Spleen (tissue), 11 donors: ENCODE results near the gene STAC3. TPM values are rescaled to one million over a fixed set of nuclear protein-coding genes. Genes with fewer than 3 reads are reported as not detected.

ENCODE experiments used
- DNase-seq: peaks from one replicate; pipeline ENCODE4 v3.0.0-alpha.2; 2020
- H3K27ac ChIP-seq, 8 donors: fragments of 200-600 bp; sonication (generic) in 7 of 8; 1 replicate in 4 of 8; 2 replicates in 4 of 8; pipeline versions ENCODE4 v1.5.0 to v1.8.0; 2016 to 2021; ENCODE audit warnings: inconsistent platforms in 4 of 8, mild to moderate bottlenecking in 4 of 8, moderate library complexity in 1 of 8
- H3K27me3 ChIP-seq, 7 donors: fragments of 200-600 bp; sonication (generic) in 6 of 7; replicated peaks in 1 of 7; 1 replicate in 4 of 7; 2 replicates in 3 of 7; pipeline versions ENCODE4 v1.5.0 to v1.8.0; 2016 to 2021; ENCODE audit warnings: inconsistent platforms in 3 of 7, mild to moderate bottlenecking in 1 of 7
- H3K36me3 ChIP-seq, 6 donors: fragments of 200-600 bp; sonication (generic) in 5 of 6; 1 replicate in 4 of 6; 2 replicates in 2 of 6; pipeline versions ENCODE4 v1.5.0 to v1.8.0; 2016 to 2021; ENCODE audit warnings: inconsistent platforms in 2 of 6
- H3K4me1 ChIP-seq, 6 donors: fragments of 200-600 bp; sonication (generic) in 5 of 6; 1 replicate in 3 of 6; 2 replicates in 3 of 6; pipeline versions ENCODE4 v1.5.0 to v1.8.0; 2016 to 2021; ENCODE audit warnings: inconsistent platforms in 3 of 6
- H3K4me3 ChIP-seq, 8 donors: fragments of 200-600 bp; sonication (generic) in 7 of 8; 1 replicate in 4 of 8; 2 replicates in 4 of 8; pipeline versions ENCODE4 v1.5.0 to v1.8.0; 2016 to 2021; ENCODE audit warnings: inconsistent platforms in 4 of 8, mild to moderate bottlenecking in 4 of 8, moderate library complexity in 2 of 8
- H3K9me3 ChIP-seq, 8 donors: fragments of 200-600 bp; sonication (generic) in 7 of 8; 1 replicate in 4 of 8; 2 replicates in 4 of 8; pipeline versions ENCODE4 v1.5.0 to v1.8.0; 2016 to 2021; ENCODE audit warnings: inconsistent platforms in 4 of 8
- POLR2A ChIP-seq, 3 donors: fragments of 450-650 bp; IDR thresholded peaks; one replicate each; pipeline ENCODE4 v1.5.1; 2017; ENCODE audit warnings: antibody characterized with exemption in 3 of 3, mild to moderate bottlenecking in 1 of 3
- POLR2AphosphoS5 ChIP-seq, 3 donors: sonication (generic); formaldehyde crosslinking; IDR thresholded peaks; one replicate each; pipeline ENCODE4 v1.5.1; 2017; ENCODE audit warnings: antibody characterized with exemption in 3 of 3
- WGBS, 5 donors: extraction: QIAGEN DNeasy Blood & Tissue Kit in 3 of 5; methylation state at CpG; one replicate each; pipeline versions ENCODE4 v1.1.5 to v1.1.7; 2013 to 2018; 5-methylcytosine and 5-hydroxymethylcytosine counted together
- intact Hi-C: fragments of 100-400 bp; cut with DNase I; formaldehyde crosslinking; loops from one replicate; pipeline ENCODE4 v1.15.0; 2023; ENCODE audit warnings: low total_unique reads
- polyA plus RNA-seq, 3 donors: library from polyadenylated mRNA; stranded (reverse); fragments of 200-250 nt; gene quantifications; one replicate each; pipeline ENCODE4 v1.2.1, GENCODE V29; 2013
- total RNA-seq, 7 donors: library from RNA; depleted of rRNA in 3 of 7; stranded (reverse); fragments of >200 nt in 3 of 7; fragmentation: NEBNext Ultra II Directional in 4 of 7; extraction: Animal tissue kit (Norgen Biotek cat#: 25700) in 4 of 7; gene quantifications; one replicate each; pipeline versions ENCODE4 v1.1.0 to v1.2.1, GENCODE V29; 2016 to 2021
- TF ChIP-seq, protein P1 (sequence below), 11 experiments: fragments of 200-600 bp in 7 of 11; fragments of 450-650 bp in 4 of 11; sonication (generic) in 4 of 11; IDR thresholded peaks in 8 of 11; conservative IDR thresholded peaks in 3 of 11; 1 replicate in 7 of 11; 2 replicates in 4 of 11; pipeline versions ENCODE4 v1.4.0 to v1.8.0; 2016 to 2021; ENCODE audit warnings: antibody characterized with exemption in 11 of 11, inconsistent platforms in 4 of 11, mild to moderate bottlenecking in 1 of 11
- donor health status: healthy with polysubstance abuse.
- donor health status: DM: no; HTN: no; CAD: no; lungs with moderate emphysema.
- donor health status: DM: no; HTN: no; CAD: no.
- donor health status: Bipolar disorder and iron deficiency.
- donor health status: healthy.
- donor health status: DM: no; HTN: no; CAD: no.
- donor health status: DM: yes; HTN: yes; CAD: no.

Gene STAC3
- total and polyA plus RNA-seq, 10 donors, result 3.4 to 16.4 (median 8.6) TPM

DNA sequence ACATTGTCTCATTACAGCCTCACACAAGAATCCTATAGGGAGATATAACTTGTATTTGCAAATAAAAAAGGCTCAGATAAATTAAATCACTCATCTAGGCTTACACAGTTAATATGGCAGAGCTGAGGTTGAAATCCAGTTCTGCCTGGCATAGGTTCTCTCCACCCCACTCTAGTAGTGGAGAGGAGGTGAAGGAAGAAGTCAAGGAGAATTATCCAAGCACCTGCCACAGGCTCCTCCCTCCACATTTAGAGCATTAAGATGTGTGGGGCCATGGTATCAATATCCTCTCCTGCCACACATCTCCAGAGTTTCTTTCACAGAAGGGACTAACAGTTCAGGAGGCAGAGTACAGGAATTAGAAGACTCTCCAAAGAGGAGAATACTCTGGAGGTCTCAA is 22.5 kb upstream of the STAC3 start:
- Histone ChIP-seq H3K9me3 (no peaks in the 10 kb centered on the region), H3K27me3 (no peaks in the 10 kb centered on the region), H3K4me1 (peaks cover 0 to 21% (median 9%) of the 10 kb centered on the region in 6 donors), H3K36me3 (peaks cover 0 to 100% (median 51%) of the 10 kb centered on the region in 6 donors), H3K27ac (no peak overlapping the region), H3K4me3 (no peak overlapping the region)
- no peak for DNase-seq
- no peak for TF ChIP-seq POLR2A (IDR thresholded peaks at IDR 0.05)
- TF ChIP-seq, protein P1, sequence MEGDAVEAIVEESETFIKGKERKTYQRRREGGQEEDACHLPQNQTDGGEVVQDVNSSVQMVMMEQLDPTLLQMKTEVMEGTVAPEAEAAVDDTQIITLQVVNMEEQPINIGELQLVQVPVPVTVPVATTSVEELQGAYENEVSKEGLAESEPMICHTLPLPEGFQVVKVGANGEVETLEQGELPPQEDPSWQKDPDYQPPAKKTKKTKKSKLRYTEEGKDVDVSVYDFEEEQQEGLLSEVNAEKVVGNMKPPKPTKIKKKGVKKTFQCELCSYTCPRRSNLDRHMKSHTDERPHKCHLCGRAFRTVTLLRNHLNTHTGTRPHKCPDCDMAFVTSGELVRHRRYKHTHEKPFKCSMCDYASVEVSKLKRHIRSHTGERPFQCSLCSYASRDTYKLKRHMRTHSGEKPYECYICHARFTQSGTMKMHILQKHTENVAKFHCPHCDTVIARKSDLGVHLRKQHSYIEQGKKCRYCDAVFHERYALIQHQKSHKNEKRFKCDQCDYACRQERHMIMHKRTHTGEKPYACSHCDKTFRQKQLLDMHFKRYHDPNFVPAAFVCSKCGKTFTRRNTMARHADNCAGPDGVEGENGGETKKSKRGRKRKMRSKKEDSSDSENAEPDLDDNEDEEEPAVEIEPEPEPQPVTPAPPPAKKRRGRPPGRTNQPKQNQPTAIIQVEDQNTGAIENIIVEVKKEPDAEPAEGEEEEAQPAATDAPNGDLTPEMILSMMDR (IDR thresholded peaks at IDR 0.05 in 8 of 11, conservative IDR thresholded peaks at IDR 0.05 in 3 of 11), result no peak
- TF ChIP-seq POLR2AphosphoS5 (IDR thresholded peaks at IDR 0.05), result no peak
- intact Hi-C loops, result no loop called here

DNA sequence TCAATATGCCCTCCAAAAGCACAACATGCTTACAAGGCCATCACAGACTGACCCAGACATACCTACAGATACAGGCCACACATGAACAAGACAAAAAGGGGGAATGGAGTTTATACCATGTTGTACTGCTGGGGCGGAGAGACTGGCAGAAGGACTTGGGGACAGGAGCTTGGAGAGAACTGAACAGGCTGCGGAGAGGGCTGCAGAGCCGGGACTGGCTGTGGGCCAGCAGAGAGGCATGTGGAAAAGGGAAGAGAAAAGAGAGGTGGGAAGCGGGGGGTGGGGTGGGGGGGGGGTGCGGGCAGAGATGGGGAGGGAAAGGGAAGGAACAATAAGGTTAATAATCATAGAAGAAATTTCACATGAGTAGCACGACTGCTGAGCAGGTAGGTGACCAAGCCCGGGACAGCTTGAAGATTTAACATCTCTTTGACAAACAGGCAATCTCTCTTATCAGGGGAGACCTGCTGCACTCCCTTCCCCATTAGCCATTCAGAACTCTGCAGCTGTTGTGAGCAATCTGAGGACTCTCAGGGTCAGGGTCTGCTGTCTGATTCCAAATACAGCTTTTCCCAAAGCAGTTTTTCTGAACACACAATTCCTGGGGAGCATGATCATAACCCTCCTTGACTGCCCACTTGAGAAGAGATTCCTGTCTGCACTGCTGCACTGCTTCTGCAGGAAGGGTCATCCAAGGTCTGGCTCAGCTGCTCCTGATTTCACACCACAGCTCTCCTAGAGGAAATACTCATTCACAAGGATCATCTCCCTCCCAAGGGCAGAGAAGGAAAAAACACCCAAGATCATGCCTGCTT is 21.6 kb upstream of the STAC3 start:
- Histone ChIP-seq H3K9me3 (no peaks in the 10 kb centered on the region), H3K4me3 (no peak overlapping the region), H3K27ac (no peak overlapping the region), H3K36me3 (peaks cover 3 to 100% (median 51%) of the 10 kb centered on the region in 6 donors), H3K4me1 (peaks cover 0 to 26% (median 9%) of the 10 kb centered on the region in 6 donors), H3K27me3 (no peaks in the 10 kb centered on the region)
- intact Hi-C loops, result no loop called here
- DNase-seq, result no peak
- TF ChIP-seq POLR2A (IDR thresholded peaks at IDR 0.05), result no peak
- TF ChIP-seq, protein P1 (IDR thresholded peaks at IDR 0.05 in 8 of 11, conservative IDR thresholded peaks at IDR 0.05 in 3 of 11), result no peak
- no peak for TF ChIP-seq POLR2AphosphoS5 (IDR thresholded peaks at IDR 0.05)
- 65 to 84% (median 66%) methylated on average over 7 of the region's 7 CpGs for WGBS, 5 donors

DNA sequence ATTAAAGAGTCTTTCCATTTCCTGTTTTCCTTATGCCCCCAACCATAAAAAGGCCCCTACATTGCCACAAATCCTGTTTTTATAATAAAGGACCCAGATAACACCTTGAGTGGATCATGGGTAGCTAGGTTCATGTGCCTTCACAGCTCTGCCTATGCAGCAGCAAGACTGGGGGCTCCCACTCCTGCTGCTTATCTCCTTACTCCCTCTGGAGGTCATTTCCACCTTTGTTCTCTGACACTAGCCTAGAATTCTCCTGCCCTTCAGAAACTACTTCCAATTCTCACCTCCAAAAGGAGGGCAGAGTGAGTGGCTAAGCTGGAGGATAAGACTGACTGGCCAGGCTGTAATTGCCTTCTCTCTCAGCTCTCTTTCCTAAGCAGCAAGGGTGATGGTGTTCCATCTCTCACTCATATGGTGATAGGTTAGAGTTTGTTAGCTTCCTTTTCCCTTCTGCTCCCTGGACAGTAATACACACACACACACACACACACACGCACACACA is 20.0 kb upstream of the STAC3 start:
- H3K4me1 ChIP-seq, result peaks cover 0 to 26% (median 9%) of the 10 kb centered on the region in 6 donors
- H3K36me3 ChIP-seq, result peaks cover 3 to 100% (median 52%) of the 10 kb centered on the region in 6 donors
- intact Hi-C loops, result no loop called here
- H3K4me3 ChIP-seq, result no peak overlapping the region
- no peaks in the 10 kb centered on the region for H3K27me3 ChIP-seq
- 88 to 100% (median 95%) methylated on average over 1 of the region's 1 CpG for WGBS, 5 donors
- no peak overlapping the region for H3K27ac ChIP-seq
- no peak for DNase-seq
- no peaks in the 10 kb centered on the region for H3K9me3 ChIP-seq
- TF ChIP-seq, protein P1 (IDR thresholded peaks at IDR 0.05 in 8 of 11, conservative IDR thresholded peaks at IDR 0.05 in 3 of 11), result no peak
- TF ChIP-seq POLR2AphosphoS5 (IDR thresholded peaks at IDR 0.05), result no peak
- no peak for TF ChIP-seq POLR2A (IDR thresholded peaks at IDR 0.05)

DNA sequence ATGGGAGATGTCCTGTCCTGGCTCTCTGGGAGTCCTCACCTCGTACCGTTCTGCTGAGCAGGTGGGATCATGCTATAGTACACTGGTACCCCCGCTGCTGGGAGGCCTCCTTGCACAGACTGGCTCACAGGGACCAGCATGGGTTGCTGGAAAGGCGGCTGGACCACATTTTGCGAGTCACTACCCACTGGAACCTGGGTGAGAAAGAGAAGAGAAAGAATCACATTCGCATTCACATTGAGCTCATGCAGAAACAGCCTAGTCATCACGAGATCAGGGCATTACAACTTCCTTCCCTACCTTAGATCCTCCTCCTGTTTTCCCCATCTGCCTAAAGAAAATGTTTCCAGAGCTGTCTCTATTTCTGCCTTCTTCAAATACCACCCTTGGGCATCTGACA is 17.3 kb upstream of the STAC3 start:
- H3K36me3 ChIP-seq, result peaks cover 3 to 93% (median 53%) of the 10 kb centered on the region in 6 donors
- WGBS, 5 donors, result 56 to 82% (median 66%) methylated on average over 7 of the region's 7 CpGs
- no peaks in the 10 kb centered on the region for H3K9me3 ChIP-seq
- no peak overlapping the region for H3K4me3 ChIP-seq
- H3K27ac ChIP-seq, result peak overlapping the region in 1 of 8 donors; percentile 11
- H3K27me3 ChIP-seq, result no peaks in the 10 kb centered on the region
- peaks cover 4 to 30% (median 11%) of the 10 kb centered on the region in 6 donors for H3K4me1 ChIP-seq
- DNase-seq, result no peak
- TF ChIP-seq POLR2AphosphoS5 (IDR thresholded peaks at IDR 0.05) (no peak), POLR2A (IDR thresholded peaks at IDR 0.05) (no peak)
- TF ChIP-seq, protein P1 (IDR thresholded peaks at IDR 0.05 in 8 of 11, conservative IDR thresholded peaks at IDR 0.05 in 3 of 11), result no peak
- intact Hi-C loops, result no loop called here
